Measurements from ENCODE around the gene ACTL9.

GRCh38 chr19:8688930-8689329, 9.7 kb downstream of the ACTL9 start:
- TF ChIP-seq EP300 (IDR thresholded peaks at IDR 0.05) (no peak), POLR2AphosphoS5 (IDR thresholded peaks at IDR 0.05) (no peak), POLR2A (IDR thresholded peaks at IDR 0.05) (no peak)
- TF ChIP-seq, protein P1, sequence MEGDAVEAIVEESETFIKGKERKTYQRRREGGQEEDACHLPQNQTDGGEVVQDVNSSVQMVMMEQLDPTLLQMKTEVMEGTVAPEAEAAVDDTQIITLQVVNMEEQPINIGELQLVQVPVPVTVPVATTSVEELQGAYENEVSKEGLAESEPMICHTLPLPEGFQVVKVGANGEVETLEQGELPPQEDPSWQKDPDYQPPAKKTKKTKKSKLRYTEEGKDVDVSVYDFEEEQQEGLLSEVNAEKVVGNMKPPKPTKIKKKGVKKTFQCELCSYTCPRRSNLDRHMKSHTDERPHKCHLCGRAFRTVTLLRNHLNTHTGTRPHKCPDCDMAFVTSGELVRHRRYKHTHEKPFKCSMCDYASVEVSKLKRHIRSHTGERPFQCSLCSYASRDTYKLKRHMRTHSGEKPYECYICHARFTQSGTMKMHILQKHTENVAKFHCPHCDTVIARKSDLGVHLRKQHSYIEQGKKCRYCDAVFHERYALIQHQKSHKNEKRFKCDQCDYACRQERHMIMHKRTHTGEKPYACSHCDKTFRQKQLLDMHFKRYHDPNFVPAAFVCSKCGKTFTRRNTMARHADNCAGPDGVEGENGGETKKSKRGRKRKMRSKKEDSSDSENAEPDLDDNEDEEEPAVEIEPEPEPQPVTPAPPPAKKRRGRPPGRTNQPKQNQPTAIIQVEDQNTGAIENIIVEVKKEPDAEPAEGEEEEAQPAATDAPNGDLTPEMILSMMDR (IDR thresholded peaks at IDR 0.05) = no peak

Data from upper lobe of left lung (tissue), 4 donors.